Stomach smooth muscle (tissue), 2 donors: ENCODE measurements around the gene RAPGEF6.

Experiments used
- H3K27ac ChIP-seq: one replicate; pipeline ENCODE4 v1.7.0; 2013; ENCODE audit warnings: mild to moderate bottlenecking, low read length, inconsistent platforms
- H3K27me3 ChIP-seq, 2 donors: one replicate each; pipeline ENCODE4 v1.7.0; 2013; ENCODE audit warnings: low read length in 2 of 2; ENCODE audit not compliant: insufficient read depth in 2 of 2, control insufficient read depth in 1 of 2
- H3K36me3 ChIP-seq, 2 donors: one replicate each; pipeline ENCODE4 v1.7.0; 2013; ENCODE audit warnings: low read length in 2 of 2; ENCODE audit not compliant: control insufficient read depth in 2 of 2, insufficient read depth in 2 of 2
- H3K4me1 ChIP-seq: one replicate; pipeline ENCODE4 v1.7.0; 2013; ENCODE audit warnings: low read length; ENCODE audit not compliant: control insufficient read depth, insufficient read depth
- H3K4me3 ChIP-seq, 2 donors: one replicate each; pipeline ENCODE4 v1.7.0; 2013; ENCODE audit warnings: low read length in 2 of 2
- H3K9ac ChIP-seq, 2 donors: one replicate each; pipeline ENCODE4 v1.7.0; 2013; ENCODE audit warnings: low read length in 2 of 2, mild to moderate bottlenecking in 1 of 2
- H3K9me3 ChIP-seq, 2 donors: one replicate each; pipeline ENCODE4 v1.7.0; 2013; ENCODE audit warnings: low read length in 2 of 2; ENCODE audit not compliant: control insufficient read depth in 2 of 2
- donor health status: healthy.
- donor health status: Pancreatic carcinoma.

The RAPGEF6 gene

DNA sequence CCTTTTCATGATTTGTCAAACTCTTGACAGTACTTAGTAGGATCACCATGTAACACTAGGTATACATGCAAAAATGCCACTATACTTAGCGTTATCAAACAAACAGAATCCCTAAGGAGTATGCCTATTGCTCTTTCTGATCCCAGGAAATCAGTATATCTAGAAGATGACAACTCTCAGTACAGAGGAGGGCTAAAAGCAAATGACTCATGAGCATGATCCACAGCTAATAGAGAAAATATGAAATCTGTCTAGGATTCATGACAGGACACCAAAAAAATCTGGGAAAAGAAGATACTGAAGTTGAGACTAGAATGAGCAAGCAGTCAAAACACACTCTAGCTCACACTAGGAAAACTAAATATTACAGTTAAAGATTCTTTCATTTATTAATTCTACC lies 89.2 kb downstream of the RAPGEF6 start:
- Histone ChIP-seq H3K27me3 (no peaks in the 10 kb centered on the region), H3K4me1 (no peaks in the 10 kb centered on the region), H3K27ac (no peak overlapping the region), H3K4me3 (no peak overlapping the region), H3K36me3 (no peaks in the 10 kb centered on the region), H3K9ac (no peak overlapping the region), H3K9me3 (no peaks in the 10 kb centered on the region)

DNA sequence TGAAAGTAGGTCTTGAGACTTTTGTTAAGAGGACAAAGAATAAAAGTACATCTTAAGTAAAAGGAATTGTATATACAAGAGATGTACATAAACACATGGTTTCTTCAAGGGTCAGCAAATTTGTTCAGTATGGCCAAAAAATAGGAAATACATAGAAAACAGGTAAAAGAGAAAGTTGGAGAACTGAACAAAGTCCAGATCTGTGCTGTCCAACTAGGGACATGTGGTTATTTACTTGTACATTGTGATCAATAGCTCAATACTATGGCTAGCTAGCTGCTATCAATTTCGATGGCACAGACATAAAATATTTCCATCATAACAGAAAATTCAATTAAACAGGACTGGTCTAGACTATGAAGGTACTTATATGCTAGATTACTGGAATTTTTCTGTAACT lies 92.3 kb downstream of the RAPGEF6 start:
- Histone ChIP-seq H3K9ac (no peak overlapping the region), H3K36me3 (no peaks in the 10 kb centered on the region), H3K27ac (no peak overlapping the region), H3K4me3 (no peak overlapping the region), H3K4me1 (no peaks in the 10 kb centered on the region), H3K9me3 (no peaks in the 10 kb centered on the region), H3K27me3 (no peaks in the 10 kb centered on the region)

DNA sequence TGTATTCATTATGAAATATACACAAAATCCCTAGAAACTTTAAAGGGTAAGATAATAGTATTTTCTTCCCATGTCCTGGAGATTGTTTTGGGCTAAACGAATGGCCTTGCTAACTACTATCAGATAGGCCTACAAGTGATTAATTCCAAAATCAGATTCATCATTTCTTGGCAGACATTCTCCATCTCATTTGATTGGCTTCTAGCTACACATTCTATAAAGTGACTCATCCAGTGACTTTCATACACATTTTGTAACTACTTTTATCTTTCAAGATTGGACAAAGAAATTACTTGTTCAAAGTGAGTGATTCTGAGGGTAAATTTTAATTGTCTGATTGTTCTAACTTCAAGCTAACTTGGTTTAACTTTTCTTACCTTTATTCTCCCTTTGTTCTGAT lies 93.3 kb downstream of the RAPGEF6 start:
- H3K36me3 ChIP-seq = no peaks in the 10 kb centered on the region
- H3K27me3 ChIP-seq = no peaks in the 10 kb centered on the region
- no peaks in the 10 kb centered on the region for H3K9me3 ChIP-seq
- no peaks in the 10 kb centered on the region for H3K4me1 ChIP-seq
- H3K27ac ChIP-seq = no peak overlapping the region
- H3K4me3 ChIP-seq = no peak overlapping the region
- H3K9ac ChIP-seq = no peak overlapping the region

DNA sequence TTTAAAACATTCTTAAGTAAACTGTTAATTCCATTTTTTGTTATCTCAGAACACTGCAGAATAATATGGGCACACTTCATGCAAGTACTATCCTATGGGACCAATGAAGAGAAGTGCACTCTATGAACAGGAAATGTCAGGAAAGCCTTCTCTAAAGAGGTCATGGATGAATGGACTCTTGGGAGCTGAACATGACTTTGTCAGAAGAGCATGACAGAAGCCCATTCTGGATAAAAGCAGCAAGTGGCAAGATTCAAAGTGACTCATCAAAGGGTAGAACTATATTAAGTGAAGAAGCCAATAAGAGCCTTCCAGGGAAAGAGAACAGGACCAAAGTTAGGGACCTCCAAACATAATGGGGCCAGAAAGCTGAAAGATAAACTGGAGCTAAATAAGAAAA lies 94.0 kb downstream of the RAPGEF6 start:
- no peak overlapping the region for H3K4me3 ChIP-seq
- H3K27me3 ChIP-seq = no peaks in the 10 kb centered on the region
- H3K36me3 ChIP-seq = no peaks in the 10 kb centered on the region
- H3K9ac ChIP-seq = no peak overlapping the region
- H3K27ac ChIP-seq = no peak overlapping the region
- no peaks in the 10 kb centered on the region for H3K9me3 ChIP-seq
- H3K4me1 ChIP-seq = no peaks in the 10 kb centered on the region

DNA sequence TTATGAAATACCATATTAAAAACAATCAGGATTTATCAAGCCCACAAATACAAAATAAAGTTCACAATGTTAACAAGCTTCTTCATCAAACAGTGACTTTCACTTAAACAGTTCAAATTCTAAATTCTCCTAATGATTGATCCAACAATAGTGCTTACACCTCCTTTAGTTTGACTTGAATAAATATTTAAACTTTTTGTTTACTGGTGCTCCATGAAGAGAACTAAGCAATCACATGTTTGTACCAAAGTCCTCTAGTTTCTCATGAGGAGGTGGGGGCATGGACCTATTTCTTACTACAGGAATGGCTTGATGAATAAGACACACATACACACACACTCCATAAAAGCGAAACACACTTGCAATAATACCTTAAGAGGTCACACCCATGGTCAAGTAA lies 95.8 kb downstream of the RAPGEF6 start:
- no peaks in the 10 kb centered on the region for H3K4me1 ChIP-seq
- H3K9ac ChIP-seq = no peak overlapping the region
- H3K27me3 ChIP-seq = no peaks in the 10 kb centered on the region
- H3K9me3 ChIP-seq = no peaks in the 10 kb centered on the region
- no peaks in the 10 kb centered on the region for H3K36me3 ChIP-seq
- H3K4me3 ChIP-seq = no peak overlapping the region
- H3K27ac ChIP-seq = no peak overlapping the region

DNA sequence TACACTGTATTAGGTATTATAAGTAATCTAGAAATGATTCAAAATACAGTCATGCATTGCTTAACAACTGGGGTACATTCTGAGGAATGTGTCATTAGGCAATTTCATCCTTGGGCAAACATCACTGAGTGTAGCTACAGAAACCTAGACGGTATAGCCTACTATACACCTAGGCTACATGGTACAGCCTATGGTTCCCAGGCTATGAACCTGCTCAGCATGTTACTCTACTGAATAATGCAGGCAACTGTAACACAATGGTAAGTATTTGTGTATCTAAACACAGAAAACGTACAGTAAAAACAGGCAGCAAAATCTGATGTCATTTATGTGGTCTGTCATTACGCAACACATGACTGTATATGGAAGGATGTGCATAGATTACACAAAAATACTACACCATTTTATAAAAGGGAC lies 96.8 kb downstream of the RAPGEF6 start:
- H3K4me3 ChIP-seq = no peak overlapping the region
- no peaks in the 10 kb centered on the region for H3K4me1 ChIP-seq
- no peaks in the 10 kb centered on the region for H3K36me3 ChIP-seq
- H3K9me3 ChIP-seq = no peaks in the 10 kb centered on the region
- no peak overlapping the region for H3K27ac ChIP-seq
- no peak overlapping the region for H3K9ac ChIP-seq
- no peaks in the 10 kb centered on the region for H3K27me3 ChIP-seq

DNA sequence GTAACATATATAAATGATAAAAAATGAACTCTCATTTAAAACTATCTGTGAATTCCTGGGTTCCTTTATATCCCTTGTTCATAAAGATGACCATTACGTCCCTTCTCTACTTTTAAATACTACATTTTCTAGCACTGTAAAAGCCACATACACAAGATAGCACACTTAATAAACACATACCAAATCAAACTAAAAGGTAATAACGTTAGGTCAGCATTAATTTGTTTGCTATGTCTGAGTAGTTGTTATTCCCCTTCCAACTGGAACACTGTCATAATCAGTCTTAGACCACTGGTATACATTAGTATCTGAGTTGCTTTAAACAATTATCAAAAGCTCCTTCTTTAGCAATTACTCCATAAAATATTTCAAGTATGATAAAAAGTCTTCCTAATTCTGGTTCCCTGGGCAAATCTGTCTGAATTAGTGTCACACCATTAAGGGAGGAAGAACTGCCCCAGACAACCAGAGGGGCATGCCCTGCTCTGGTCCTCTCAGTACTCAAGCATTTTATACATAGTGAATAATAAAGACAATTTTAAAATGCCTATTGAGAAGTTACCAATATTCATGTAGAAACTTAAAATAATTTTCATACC lies 98.1 kb downstream of the RAPGEF6 start:
- Histone ChIP-seq H3K36me3 (no peaks in the 10 kb centered on the region), H3K27me3 (no peaks in the 10 kb centered on the region), H3K27ac (no peak overlapping the region), H3K4me3 (no peak overlapping the region), H3K4me1 (no peaks in the 10 kb centered on the region), H3K9me3 (no peaks in the 10 kb centered on the region), H3K9ac (no peak overlapping the region)

DNA sequence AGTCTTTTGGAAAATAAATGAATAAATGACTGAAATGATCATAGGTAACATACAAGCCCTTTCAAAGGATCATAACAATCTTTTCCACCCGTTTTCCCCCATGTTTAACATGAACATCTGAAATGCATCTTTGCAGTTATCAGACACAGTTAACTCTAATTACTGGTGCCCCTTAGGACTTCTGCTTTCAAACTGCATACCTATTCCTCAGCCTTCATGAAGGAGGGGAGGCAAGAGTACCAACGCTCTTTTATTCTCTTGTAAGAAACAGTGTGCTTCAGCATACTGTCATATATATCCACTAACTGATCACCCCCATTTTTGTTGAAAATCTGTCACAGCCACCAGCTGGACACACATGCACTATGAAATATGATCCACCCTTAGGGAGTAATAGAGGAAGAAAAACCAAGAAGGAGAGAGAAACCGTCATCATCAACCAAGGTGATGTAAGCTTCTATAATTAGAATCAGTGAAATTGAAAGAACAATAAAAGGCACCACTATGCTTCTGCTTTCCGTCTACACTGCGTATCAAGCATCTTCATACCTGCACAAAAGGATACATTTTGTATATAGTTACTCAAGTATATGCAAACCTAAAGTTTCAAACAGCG lies 98.7 kb downstream of the RAPGEF6 start:
- Histone ChIP-seq H3K9me3 (no peaks in the 10 kb centered on the region), H3K9ac (no peak overlapping the region), H3K36me3 (no peaks in the 10 kb centered on the region), H3K27me3 (no peaks in the 10 kb centered on the region), H3K4me1 (no peaks in the 10 kb centered on the region), H3K4me3 (no peak overlapping the region), H3K27ac (no peak overlapping the region)

DNA sequence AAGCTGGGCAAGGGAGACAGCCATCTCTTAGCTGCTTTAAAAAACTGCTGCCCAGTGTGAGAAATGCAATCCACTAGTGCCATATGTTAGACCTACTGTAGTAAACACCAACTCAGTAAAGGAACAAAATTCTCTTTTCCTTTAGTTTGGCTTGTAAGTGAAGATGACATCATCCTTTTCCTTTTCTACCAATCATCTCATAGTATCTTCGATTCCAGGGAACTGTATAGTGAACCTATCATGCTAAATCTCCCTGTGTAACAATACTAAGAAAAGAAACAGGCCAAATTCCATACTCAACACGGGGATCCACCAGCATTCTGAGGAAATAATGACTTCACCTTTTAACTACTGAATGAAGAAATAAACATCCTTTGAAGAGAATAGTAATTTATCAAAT lies 100.1 kb downstream of the RAPGEF6 start:
- Histone ChIP-seq H3K4me3 (no peak overlapping the region), H3K27ac (no peak overlapping the region), H3K36me3 (no peaks in the 10 kb centered on the region), H3K4me1 (no peaks in the 10 kb centered on the region), H3K9me3 (no peaks in the 10 kb centered on the region), H3K27me3 (no peaks in the 10 kb centered on the region), H3K9ac (no peak overlapping the region)

DNA sequence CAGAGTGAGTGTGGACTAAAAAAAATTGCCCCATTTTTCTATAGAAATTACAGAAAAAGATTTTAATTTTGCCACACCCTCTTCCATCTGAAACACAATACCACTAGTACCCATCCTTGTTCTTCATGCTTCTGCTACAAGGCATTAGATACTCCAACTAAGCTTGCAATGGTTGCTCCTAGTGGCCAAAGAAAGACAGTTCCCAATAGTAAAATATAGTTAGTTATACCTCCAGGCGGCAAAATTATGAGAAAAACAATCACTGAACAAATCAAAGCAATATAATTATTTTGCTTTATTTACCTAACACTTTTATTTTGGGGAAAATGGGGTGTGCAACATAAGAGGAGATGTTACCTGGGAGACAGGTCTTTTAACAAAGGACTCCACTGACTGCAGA lies 101.2 kb downstream of the RAPGEF6 start:
- Histone ChIP-seq H3K9me3 (no peaks in the 10 kb centered on the region), H3K27me3 (no peaks in the 10 kb centered on the region), H3K27ac (no peak overlapping the region), H3K9ac (no peak overlapping the region), H3K36me3 (no peaks in the 10 kb centered on the region), H3K4me1 (no peaks in the 10 kb centered on the region), H3K4me3 (no peak overlapping the region)

DNA sequence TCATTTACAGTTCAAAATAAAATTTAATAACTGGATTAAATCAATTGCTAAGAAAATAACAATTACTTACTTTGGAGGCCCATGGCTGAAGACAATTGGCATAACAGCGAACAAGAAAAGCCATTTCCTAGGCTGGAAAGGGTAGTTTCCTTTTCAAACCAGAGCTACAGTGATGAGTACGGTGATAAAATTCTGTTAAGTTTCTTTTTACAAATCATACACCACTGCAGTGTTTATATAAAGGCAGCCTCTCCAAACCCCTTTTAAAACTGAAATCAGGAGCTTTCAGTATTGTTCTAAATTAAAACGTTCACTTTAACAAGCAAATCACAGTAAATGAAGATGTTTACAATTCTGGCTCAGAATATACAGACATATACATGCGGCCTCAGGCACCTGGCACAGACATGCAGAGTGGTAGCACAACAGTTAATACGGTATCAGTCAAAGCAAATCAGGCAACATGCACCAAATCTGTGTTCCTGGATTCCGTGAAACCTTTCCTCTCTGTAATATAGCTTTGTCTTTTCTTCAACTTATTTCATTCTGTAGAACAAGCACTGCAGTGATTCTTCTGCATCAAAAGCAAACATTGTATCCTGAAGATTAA lies 102.9 kb downstream of the RAPGEF6 start:
- no peak overlapping the region for H3K27ac ChIP-seq
- H3K4me3 ChIP-seq = peak overlapping the region; percentile 38 to 54

More for the DNA sequence above, 102.9 kb downstream of the RAPGEF6 start:
- no peaks in the 10 kb centered on the region for H3K36me3 ChIP-seq
- H3K27me3 ChIP-seq = no peaks in the 10 kb centered on the region
- H3K9me3 ChIP-seq = no peaks in the 10 kb centered on the region
- H3K4me1 ChIP-seq = no peaks in the 10 kb centered on the region
- peak overlapping the region; percentile 13 to 52 for H3K9ac ChIP-seq
